Panc1 (cell line): ENCODE measurements around the gene NTSR2.

Source experiments
- SIN3A ChIP-seq: IDR thresholded peaks from 2 replicates; pipeline ENCODE4 v1.6.1; 2012; ENCODE audit warnings: low read depth, mild to moderate bottlenecking, low read length, moderate library complexity, borderline replicate concordance; ENCODE audit not compliant: insufficient read depth
- TF ChIP-seq, protein P1 (sequence below): fragments of 450-650 bp; IDR thresholded peaks from 2 replicates; pipeline ENCODE4 v1.5.1; 2017; ENCODE audit warnings: mild to moderate bottlenecking

DNA sequence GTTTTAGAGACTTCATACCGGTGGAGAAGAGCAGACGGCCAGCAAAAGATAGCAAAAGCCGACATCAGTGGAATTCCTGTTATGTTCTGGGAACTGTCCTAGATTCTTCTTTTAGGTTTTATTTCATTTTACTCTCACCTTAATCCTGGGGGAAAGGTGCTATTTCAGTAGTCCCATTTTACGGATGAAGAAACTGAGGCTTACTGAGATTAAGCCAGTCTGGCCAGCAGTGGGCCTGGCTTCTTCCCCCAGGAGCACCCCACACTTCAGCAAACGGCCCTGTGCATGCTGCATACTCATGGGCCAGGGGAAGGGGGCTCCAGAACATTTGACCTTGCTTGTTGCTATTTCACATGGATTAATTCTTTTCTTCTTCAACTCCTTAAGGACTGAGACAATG lies 56.7 kb downstream of the NTSR2 start:
- TF ChIP-seq, protein P1, sequence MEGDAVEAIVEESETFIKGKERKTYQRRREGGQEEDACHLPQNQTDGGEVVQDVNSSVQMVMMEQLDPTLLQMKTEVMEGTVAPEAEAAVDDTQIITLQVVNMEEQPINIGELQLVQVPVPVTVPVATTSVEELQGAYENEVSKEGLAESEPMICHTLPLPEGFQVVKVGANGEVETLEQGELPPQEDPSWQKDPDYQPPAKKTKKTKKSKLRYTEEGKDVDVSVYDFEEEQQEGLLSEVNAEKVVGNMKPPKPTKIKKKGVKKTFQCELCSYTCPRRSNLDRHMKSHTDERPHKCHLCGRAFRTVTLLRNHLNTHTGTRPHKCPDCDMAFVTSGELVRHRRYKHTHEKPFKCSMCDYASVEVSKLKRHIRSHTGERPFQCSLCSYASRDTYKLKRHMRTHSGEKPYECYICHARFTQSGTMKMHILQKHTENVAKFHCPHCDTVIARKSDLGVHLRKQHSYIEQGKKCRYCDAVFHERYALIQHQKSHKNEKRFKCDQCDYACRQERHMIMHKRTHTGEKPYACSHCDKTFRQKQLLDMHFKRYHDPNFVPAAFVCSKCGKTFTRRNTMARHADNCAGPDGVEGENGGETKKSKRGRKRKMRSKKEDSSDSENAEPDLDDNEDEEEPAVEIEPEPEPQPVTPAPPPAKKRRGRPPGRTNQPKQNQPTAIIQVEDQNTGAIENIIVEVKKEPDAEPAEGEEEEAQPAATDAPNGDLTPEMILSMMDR, result no peak
- no peak for TF ChIP-seq SIN3A
